Measurements from ENCODE around the gene TSC1. TPM values are rescaled to one million over a fixed set of nuclear protein-coding genes. Genes with fewer than 3 reads are reported as not detected.

TSC1 gene
- total and polyA plus RNA-seq, 2 experiments from 2014 or later, result 18.8 to 22.4 TPM

DNA sequence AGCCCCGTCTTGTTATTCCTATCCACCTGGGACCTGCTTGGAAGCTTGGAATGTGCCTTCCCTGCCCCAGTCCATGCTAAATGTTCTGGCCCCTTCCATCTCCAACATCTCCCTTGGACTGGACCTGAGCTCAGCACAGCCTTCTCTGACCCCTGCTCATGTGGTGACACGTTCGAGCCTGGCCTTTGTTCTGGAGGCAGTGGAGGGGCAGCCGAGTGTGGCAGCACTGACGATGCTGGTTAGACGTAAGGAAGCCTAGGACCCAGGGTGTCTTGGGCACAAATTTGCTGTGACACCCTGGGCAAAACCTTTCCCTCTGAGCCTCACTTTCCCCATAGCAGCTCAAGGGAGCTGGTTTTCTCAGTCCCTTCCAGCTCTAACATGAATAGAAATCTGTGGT, 61.8 kb downstream of the TSC1 start:
- H2AFZ ChIP-seq, result no peak overlapping the region
- H3K27me3 ChIP-seq (replicated peaks; ENCODE audit: insufficient read depth), result no peaks in the 10 kb centered on the region
- TF ChIP-seq EZH2phosphoT487 (IDR thresholded peaks at IDR 0.05; ENCODE audit: insufficient read depth, low read depth), result no peak
- no peak for TF ChIP-seq EZH2 (IDR thresholded peaks at IDR 0.05; ENCODE audit: insufficient read depth, poor library complexity, severe bottlenecking)
- peaks cover 12% of the 10 kb centered on the region; the same call in 1 of the 2 replicates for H3F3A ChIP-seq (ENCODE audit: insufficient read depth)
- H3K79me2 ChIP-seq (ENCODE audit: insufficient read depth), result no peaks in the 10 kb centered on the region
- no peak overlapping the region for H3K9ac ChIP-seq
- no peaks in the 10 kb centered on the region; the same call in 1 of the 2 replicates for H3K36me3 ChIP-seq (ENCODE audit: low read depth)
- H3K4me2 ChIP-seq (ENCODE audit: unreplicated experiment), result no peak overlapping the region
- H3K27ac ChIP-seq, result no peak overlapping the region
- in situ Hi-C loops (cut with MboI), result no loop called here
- no peaks in the 10 kb centered on the region for H3K9me3 ChIP-seq (ENCODE audit: low read depth)
- no peaks in the 10 kb centered on the region for H3K4me1 ChIP-seq (ENCODE audit: insufficient read depth)
- no peaks in the 10 kb centered on the region for H4K20me1 ChIP-seq (ENCODE audit: insufficient read depth)
- H3K9me2 ChIP-seq (ENCODE audit: insufficient read depth), result no peaks in the 10 kb centered on the region
- DNase-seq, result no peak
- no peak overlapping the region for H3K4me3 ChIP-seq
- WGBS, 2 experiments (ENCODE audit: low coverage in 1 of 2, low lambda C conversion rate in 2 of 2, missing lambda C conversion rate in 2 of 2), result 90 to 92% methylated on average over 6 of the region's 6 CpGs

DNA sequence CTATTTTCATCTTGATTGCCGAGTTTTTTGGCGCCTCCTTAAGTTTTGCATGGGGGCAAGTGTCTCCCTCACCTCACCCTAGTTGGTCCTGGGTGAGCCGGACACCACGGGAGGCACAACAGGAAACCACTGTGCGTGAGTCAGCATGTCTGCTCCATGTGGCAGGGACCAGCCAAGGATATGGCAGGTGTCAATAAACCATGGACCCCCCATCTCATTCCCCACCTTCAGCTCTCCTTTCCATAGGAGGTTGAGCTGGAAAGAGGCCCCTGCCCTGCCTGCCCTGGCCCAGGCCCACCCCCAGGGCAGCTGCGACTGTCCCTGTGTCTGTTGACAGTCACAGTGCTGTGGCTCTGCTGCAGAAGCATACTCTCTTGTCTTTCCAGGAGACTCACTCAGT, 62.6 kb downstream of the TSC1 start:
- Histone ChIP-seq H3K27ac (no peak overlapping the region), H3K9ac (no peak overlapping the region), H4K20me1 (ENCODE audit: insufficient read depth) (no peaks in the 10 kb centered on the region), H3K9me3 (ENCODE audit: low read depth) (no peaks in the 10 kb centered on the region), H3F3A (ENCODE audit: insufficient read depth) (peaks cover 12% of the 10 kb centered on the region; the same call in 1 of the 2 replicates), H3K9me2 (ENCODE audit: insufficient read depth) (no peaks in the 10 kb centered on the region), H3K27me3 (replicated peaks; ENCODE audit: insufficient read depth) (no peaks in the 10 kb centered on the region), H3K4me2 (ENCODE audit: unreplicated experiment) (no peak overlapping the region), H3K79me2 (ENCODE audit: insufficient read depth) (no peaks in the 10 kb centered on the region), H2AFZ (no peak overlapping the region), H3K4me1 (ENCODE audit: insufficient read depth) (no peaks in the 10 kb centered on the region), H3K36me3 (ENCODE audit: low read depth) (no peaks in the 10 kb centered on the region), H3K4me3 (no peak overlapping the region)
- no peak for DNase-seq
- WGBS, 2 experiments (ENCODE audit: low coverage in 1 of 2, low lambda C conversion rate in 2 of 2, missing lambda C conversion rate in 2 of 2), result 70 to 71% methylated on average over 6 of the region's 6 CpGs
- in situ Hi-C loops (cut with MboI), result no loop called here
- no peak for TF ChIP-seq EZH2phosphoT487 (IDR thresholded peaks at IDR 0.05; ENCODE audit: insufficient read depth, low read depth)
- no peak for TF ChIP-seq EZH2 (IDR thresholded peaks at IDR 0.05; ENCODE audit: insufficient read depth, poor library complexity, severe bottlenecking)

DNA sequence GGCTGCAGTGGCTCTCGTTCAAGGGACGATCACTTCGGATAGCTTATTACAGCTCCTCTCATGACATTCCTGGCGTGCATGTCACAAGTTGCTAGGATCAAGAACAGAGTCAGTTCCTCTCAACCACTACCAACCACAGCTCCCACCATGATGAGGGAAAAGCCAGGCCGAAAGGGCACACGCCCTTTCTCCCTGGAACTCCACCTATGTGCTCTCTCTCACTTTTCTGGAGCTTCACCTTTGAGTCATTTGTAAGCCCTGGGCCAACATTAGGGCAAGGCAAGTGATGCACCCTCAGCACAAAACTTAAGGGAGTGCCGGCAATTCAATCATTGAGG, 64.1 kb downstream of the TSC1 start:
- no peak for TF ChIP-seq EZH2phosphoT487 (IDR thresholded peaks at IDR 0.05; ENCODE audit: insufficient read depth, low read depth)
- TF ChIP-seq EZH2 (IDR thresholded peaks at IDR 0.05; ENCODE audit: insufficient read depth, poor library complexity, severe bottlenecking), result no peak
- Histone ChIP-seq H3K9me2 (ENCODE audit: insufficient read depth) (no peaks in the 10 kb centered on the region), H3K27me3 (replicated peaks; ENCODE audit: insufficient read depth) (no peaks in the 10 kb centered on the region), H3K79me2 (ENCODE audit: insufficient read depth) (no peaks in the 10 kb centered on the region), H4K20me1 (ENCODE audit: insufficient read depth) (no peaks in the 10 kb centered on the region), H3K9ac (no peak overlapping the region), H3F3A (ENCODE audit: insufficient read depth) (peaks cover 12% of the 10 kb centered on the region; the same call in 1 of the 2 replicates), H3K4me3 (no peak overlapping the region), H3K4me1 (ENCODE audit: insufficient read depth) (no peaks in the 10 kb centered on the region), H2AFZ (no peak overlapping the region), H3K4me2 (ENCODE audit: unreplicated experiment) (no peak overlapping the region), H3K36me3 (ENCODE audit: low read depth) (no peaks in the 10 kb centered on the region), H3K9me3 (ENCODE audit: low read depth) (no peaks in the 10 kb centered on the region), H3K27ac (no peak overlapping the region)
- DNase-seq, result peak; percentile 23
- WGBS, 2 experiments (ENCODE audit: low coverage in 1 of 2, low lambda C conversion rate in 2 of 2, missing lambda C conversion rate in 2 of 2), result 63 to 69% methylated on average over 7 of the region's 7 CpGs
- in situ Hi-C loops (cut with MboI), result no loop called here

DNA sequence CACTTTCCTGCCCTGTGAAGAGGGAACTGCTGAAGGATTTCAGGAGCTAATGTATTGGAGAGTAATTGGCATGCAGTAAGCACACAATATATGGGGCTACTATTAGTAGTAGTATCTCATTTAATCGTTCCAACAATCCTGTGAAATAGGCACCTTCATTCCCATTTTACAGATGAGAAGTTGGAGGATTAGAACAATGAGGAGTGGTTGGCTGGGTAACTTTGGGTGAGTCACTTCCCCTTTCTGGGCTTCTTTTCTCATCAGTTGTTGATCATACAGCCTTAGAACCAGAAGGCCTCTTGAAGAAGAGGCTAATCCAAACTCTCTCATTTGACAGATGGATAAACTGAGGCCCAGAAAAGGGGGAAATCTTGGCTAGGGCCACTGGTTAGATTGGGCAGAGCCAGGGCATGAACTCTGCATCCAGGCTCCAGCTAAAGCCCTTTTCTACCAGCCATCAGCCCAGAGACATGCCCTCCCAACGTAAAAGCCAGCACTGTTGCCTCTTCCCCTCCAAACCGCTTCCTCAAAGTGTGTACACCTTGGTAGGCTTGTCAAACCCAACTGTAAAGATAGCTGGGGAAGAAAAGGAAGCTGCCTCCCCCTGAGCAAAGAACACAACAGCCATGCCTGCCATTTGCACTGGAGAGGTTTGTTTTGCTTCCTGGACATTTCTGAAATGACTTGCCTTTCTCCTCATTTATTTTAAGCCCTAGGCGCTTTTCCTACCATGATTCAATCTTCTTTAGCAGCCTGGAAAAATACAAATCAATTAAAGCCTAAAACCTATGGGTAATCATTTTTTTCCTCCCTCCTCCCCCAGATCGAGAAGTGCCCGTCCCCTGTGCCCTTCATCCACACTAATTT, 64.7 kb downstream of the TSC1 start:
- Histone ChIP-seq H3K36me3 (ENCODE audit: low read depth) (no peaks in the 10 kb centered on the region), H3K9me2 (ENCODE audit: insufficient read depth) (no peaks in the 10 kb centered on the region), H3K27ac (no peak overlapping the region), H3K4me1 (ENCODE audit: insufficient read depth) (no peaks in the 10 kb centered on the region), H3K4me2 (ENCODE audit: unreplicated experiment) (peak overlapping the region; percentile 91), H3K79me2 (ENCODE audit: insufficient read depth) (no peaks in the 10 kb centered on the region), H3F3A (ENCODE audit: insufficient read depth) (peaks cover 12% of the 10 kb centered on the region; the same call in 1 of the 2 replicates), H3K9me3 (ENCODE audit: low read depth) (no peaks in the 10 kb centered on the region), H2AFZ (peak overlapping the region; percentile 94; the same call in 1 of the 2 replicates), H3K27me3 (replicated peaks; ENCODE audit: insufficient read depth) (no peaks in the 10 kb centered on the region), H3K9ac (peak overlapping the region; percentile 98; the same call in 1 of the 2 replicates), H4K20me1 (ENCODE audit: insufficient read depth) (no peaks in the 10 kb centered on the region), H3K4me3 (peak overlapping the region; percentile 97)
- WGBS, 2 experiments (ENCODE audit: low coverage in 1 of 2, low lambda C conversion rate in 2 of 2, missing lambda C conversion rate in 2 of 2), result 79 to 82% methylated on average over 6 of the region's 6 CpGs
- in situ Hi-C loops (cut with MboI), result no loop called here
- DNase-seq, result peak; percentile 12
- TF ChIP-seq EZH2phosphoT487 (IDR thresholded peaks at IDR 0.05; ENCODE audit: insufficient read depth, low read depth), result no peak

All from GM23248 (cell line).